T-helper 1 cell (primary cell): ENCODE measurements around the gene MEIOB.

Source experiments
- DNase-seq, 5 donors: peaks; one replicate each; pipeline ENCODE4 v3.0.0-alpha.2; 2012 to 2020

MEIOB gene

DNA sequence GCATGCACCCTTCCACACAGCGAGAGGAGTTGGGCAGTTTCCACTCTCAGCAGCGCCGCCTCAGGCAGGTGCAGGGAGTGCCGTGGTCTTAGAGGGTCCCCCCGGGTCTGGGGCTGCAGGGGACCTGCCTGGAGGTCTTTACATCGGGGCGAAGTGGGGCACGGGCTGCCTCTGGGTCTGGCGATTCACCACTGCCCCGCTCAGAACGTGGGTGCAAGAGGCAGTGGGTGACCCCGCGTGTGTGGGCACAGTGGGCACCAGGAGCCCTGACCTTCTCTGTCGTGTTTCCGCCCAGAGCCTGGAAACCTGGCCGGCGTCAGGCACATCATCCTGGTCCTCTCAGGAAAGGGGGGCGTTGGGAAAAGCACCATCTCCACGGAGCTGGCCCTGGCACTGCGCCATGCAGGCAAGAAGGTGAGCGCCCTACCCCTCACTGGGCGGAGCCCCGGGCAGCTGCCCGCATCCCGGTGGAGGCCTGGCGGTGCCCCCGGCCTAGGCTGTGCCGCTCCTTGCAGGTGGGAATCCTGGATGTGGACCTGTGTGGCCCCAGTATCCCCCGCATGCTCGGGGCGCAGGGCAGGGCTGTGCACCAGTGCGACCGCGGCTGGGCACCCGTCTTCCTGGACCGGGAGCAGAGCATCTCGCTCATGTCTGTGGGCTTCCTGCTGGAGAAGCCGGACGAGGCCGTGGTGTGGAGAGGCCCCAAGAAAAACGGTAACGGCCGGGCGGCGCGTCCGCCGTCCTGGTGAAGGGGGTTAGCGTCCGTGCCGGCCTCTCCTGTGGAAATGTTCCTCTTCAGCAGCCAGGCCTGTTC, 85.5 kb downstream of the MEIOB start:
- DNase-seq: peak in 2 of 5 donors; percentile 1 to 6

DNA sequence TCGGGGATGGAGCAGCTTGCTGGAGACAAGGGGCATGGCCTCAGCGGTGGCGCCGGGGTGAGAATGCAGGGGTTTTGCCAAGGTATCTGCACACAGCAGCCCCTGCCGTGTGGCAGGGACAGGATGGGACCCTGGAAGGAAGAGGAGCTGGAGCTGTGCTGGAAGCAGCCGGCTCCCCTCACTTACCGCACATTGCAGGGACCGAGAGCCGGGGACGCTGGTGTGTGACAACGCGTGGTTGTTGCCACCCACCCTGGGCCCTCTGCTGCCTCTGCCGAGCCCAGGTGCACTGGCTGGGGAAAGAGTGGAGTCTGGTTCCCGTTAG, 86.2 kb downstream of the MEIOB start:
- DNase-seq: no peak

DNA sequence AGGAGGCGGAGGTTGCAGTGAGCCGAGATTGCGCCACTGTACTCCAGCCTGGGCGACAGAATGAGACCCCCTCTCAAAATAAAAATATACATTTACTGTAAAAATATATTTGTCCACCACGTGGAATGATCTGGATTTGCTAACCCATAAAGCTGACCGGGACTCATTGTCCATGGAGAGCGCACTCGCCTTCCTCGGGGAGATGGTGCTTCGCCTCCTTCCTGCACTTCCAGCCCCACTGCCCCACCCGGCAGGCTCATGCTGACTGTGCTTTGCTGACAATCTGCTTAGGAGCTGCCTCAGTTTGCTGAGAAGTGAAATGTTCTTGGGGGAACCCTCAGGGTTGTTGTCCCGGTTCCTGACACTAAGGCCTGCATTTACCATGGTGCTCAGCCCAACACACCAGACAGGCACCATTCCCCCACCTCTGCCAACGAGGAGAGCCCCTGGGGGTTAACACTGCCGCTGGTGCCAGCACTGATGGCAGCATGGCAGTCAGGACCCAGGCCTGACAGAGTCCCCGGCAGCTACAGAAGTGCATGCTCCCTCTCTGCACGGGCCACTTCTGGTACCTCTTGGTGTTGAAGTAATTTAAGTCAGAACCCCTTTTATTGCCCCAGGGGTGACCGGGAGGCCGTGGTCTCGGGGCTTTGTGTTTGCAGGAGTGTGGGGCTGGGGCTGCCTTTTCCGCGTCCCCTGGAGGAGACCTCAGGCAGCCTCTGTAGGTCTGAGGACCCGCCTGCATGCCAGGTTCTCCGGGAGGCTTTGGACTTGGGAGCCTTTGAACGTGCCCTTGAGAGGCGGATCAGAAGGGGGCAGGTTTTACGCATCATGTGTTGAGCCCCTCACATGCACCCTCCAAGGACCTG, 86.8 kb downstream of the MEIOB start:
- DNase-seq: no peak
